Activated CD4-positive, alpha-beta T cell treated with anti-CD3 and anti-CD28 coated beads for 36 hours (primary cell): ENCODE measurements around the gene STMN1. TPM values are rescaled to one million over a fixed set of nuclear protein-coding genes. Genes with fewer than 3 reads are reported as not detected.
A peak's percentile ranks its signal among the peaks of the same experiment; 100 is the strongest.
"Not testable (repeated sequence)": the region's sequence is repeated elsewhere in the genome, so short reads cannot be mapped to it uniquely, and the experiment has no call there.

Source experiments
- ATAC-seq: fragments of 200-7000 bp; cut with Tn5 transposase; one replicate; pipeline ENCODE4 v1.10.0; 2021; ENCODE audit warnings: mild to moderate bottlenecking, moderate library complexity
- CTCF ChIA-PET: fragments of 350-600 bp; sonication (Branson Sonifier 250); formaldehyde crosslinking; loops from one replicate; lab custom pipeline; 2021; ENCODE audit warnings: antibody characterized with exemption; lab: Charles Lee
- POLR2A ChIA-PET: fragments of 350-600 bp; sonication (Branson Sonifier 250); formaldehyde crosslinking; loops from one replicate; lab custom pipeline; 2021; ENCODE audit warnings: antibody characterized with exemption, inconsistent platforms; lab: Charles Lee
- DNase-seq: peaks from one replicate; pipeline ENCODE4 v3.0.0-alpha.2; 2020
- H3K27ac Mint-ChIP-seq: one replicate; pipeline ENCODE4 v1.8.0; 2021; ENCODE audit warnings: mixed read lengths
- H3K27me3 Mint-ChIP-seq: one replicate; pipeline ENCODE4 v1.8.0; 2021; ENCODE audit warnings: mixed read lengths
- H3K36me3 Mint-ChIP-seq: one replicate; pipeline ENCODE4 v1.8.0; 2021; ENCODE audit warnings: low read depth, mixed read lengths
- H3K4me1 Mint-ChIP-seq: one replicate; pipeline ENCODE4 v1.8.0; 2021; ENCODE audit warnings: mixed read lengths
- H3K4me3 Mint-ChIP-seq: one replicate; pipeline ENCODE4 v1.8.0; 2021; ENCODE audit warnings: mild to moderate bottlenecking, moderate library complexity, mixed read lengths
- H3K9me3 Mint-ChIP-seq: one replicate; pipeline ENCODE4 v1.8.0; 2021; ENCODE audit warnings: low read depth, mixed read lengths
- intact Hi-C, 2 experiments: fragments of 100-400 bp; cut with DNase I in 1 of 2; cut with micrococcal nuclease in 1 of 2; formaldehyde crosslinking; loops; one replicate each; pipeline versions ENCODE4 v1.14.2 to v1.15.1; 2022 to 2024; cut with DNase I, micrococcal nuclease
- total RNA-seq, 2 experiments: library from RNA; stranded (reverse); gene quantifications; one replicate each; pipeline ENCODE4 v1.2.3, GENCODE V29; 2021

Gene STMN1
- total RNA-seq, 2 experiments from 2014 or later, result 557 to 771 TPM

- intact Hi-C loops, result no loop called here
- Mint-ChIP-seq H3K27ac (no peak overlapping the region), H3K27me3 (no peaks in the 10 kb centered on the region), H3K9me3 (no peaks in the 10 kb centered on the region), H3K4me1 (no peaks in the 10 kb centered on the region), H3K4me3 (no peak overlapping the region), H3K36me3 (no peaks in the 10 kb centered on the region)
- no peak for ATAC-seq
- POLR2A ChIA-PET, result interaction anchor here (0.7 kb wide), 1 partner anchor 71 kb away, joined by 3 read pairs; no protein-coding TSS in a partner anchor
- CTCF ChIA-PET, result interaction anchor here (0.6 to 1.8 kb wide), 2 partner anchors 21 to 38 kb away, joined by 5 to 7 read pairs; no protein-coding TSS in a partner anchor
- no peak for DNase-seq
These were observed 27.5 kb upstream of the STMN1 start for GRCh38 chr1:25933479-25934365.

- ATAC-seq, H3K9me3 Mint-ChIP-seq, intact Hi-C loops, H3K27ac Mint-ChIP-seq, DNase-seq, POLR2A ChIA-PET, H3K4me1 Mint-ChIP-seq, H3K27me3 Mint-ChIP-seq, H3K4me3 Mint-ChIP-seq, H3K36me3 Mint-ChIP-seq: not testable (repeated sequence)
- CTCF ChIA-PET, result interaction anchor here (0.6 kb wide), 1 partner anchor 20 kb away, joined by 5 read pairs; no protein-coding TSS in a partner anchor
These were observed 26.7 kb upstream of the STMN1 start for GRCh38 chr1:25932811-25933400.

- intact Hi-C loops, result no loop called here
- CTCF ChIA-PET, result no interaction called here
These were observed 26.1 kb upstream of the STMN1 start for GRCh38 chr1:25932321-25932720.

GRCh38 chr1:25929016-25929415 is 22.8 kb upstream of the STMN1 start:
- Mint-ChIP-seq H3K4me1 (no peaks in the 10 kb centered on the region), H3K9me3 (no peaks in the 10 kb centered on the region), H3K27ac (no peak overlapping the region), H3K36me3 (no peaks in the 10 kb centered on the region), H3K4me3 (no peak overlapping the region), H3K27me3 (no peaks in the 10 kb centered on the region)
- CTCF ChIA-PET, result no interaction called here
- ATAC-seq (no peak), DNase-seq (no peak)
- POLR2A ChIA-PET, result no interaction called here
- intact Hi-C loops, result no loop called here

More at GRCh38 chr1:25932321-25932720, 26.1 kb upstream of the STMN1 start:
- H3K27ac Mint-ChIP-seq, result no peak overlapping the region
- H3K36me3 Mint-ChIP-seq, result no peaks in the 10 kb centered on the region
- H3K4me3 Mint-ChIP-seq, result no peak overlapping the region
- no peaks in the 10 kb centered on the region for H3K27me3 Mint-ChIP-seq
- DNase-seq (no peak), ATAC-seq (no peak)
- POLR2A ChIA-PET, result no interaction called here
- no peaks in the 10 kb centered on the region for H3K9me3 Mint-ChIP-seq
- no peaks in the 10 kb centered on the region for H3K4me1 Mint-ChIP-seq

- ATAC-seq (no peak), DNase-seq (no peak)
- Mint-ChIP-seq H3K9me3 (no peaks in the 10 kb centered on the region), H3K36me3 (no peaks in the 10 kb centered on the region), H3K4me3 (no peak overlapping the region), H3K4me1 (peaks cover 11% of the 10 kb centered on the region), H3K27me3 (peaks cover 4% of the 10 kb centered on the region), H3K27ac (no peak overlapping the region)
- intact Hi-C loops, result no loop called here
- POLR2A ChIA-PET, result no interaction called here
- CTCF ChIA-PET, result interaction anchor here (0.6 kb wide), 2 partner anchors 140 to 160 kb away, joined by 3 read pairs; no protein-coding TSS in a partner anchor
These were observed 21.5 kb upstream of the STMN1 start for GRCh38 chr1:25927521-25928265.

GRCh38 chr1:25926731-25927496 is 20.7 kb upstream of the STMN1 start:
- CTCF ChIA-PET, result interaction anchor here (1.0 kb wide), 1 partner anchor 28 kb away, joined by 3 read pairs; no protein-coding TSS in a partner anchor
- Mint-ChIP-seq H3K4me3 (no peak overlapping the region), H3K36me3 (no peaks in the 10 kb centered on the region), H3K4me1 (peaks cover 18% of the 10 kb centered on the region), H3K9me3 (no peaks in the 10 kb centered on the region), H3K27ac (no peak overlapping the region), H3K27me3 (peaks cover 8% of the 10 kb centered on the region)
- DNase-seq (no peak), ATAC-seq (no peak)
- POLR2A ChIA-PET, result no interaction called here
- intact Hi-C loops, result no loop called here

- no peaks in the 10 kb centered on the region for H3K9me3 Mint-ChIP-seq
- no peak overlapping the region for H3K4me3 Mint-ChIP-seq
- ChIA-PET CTCF (interaction anchor here (2.5 kb wide), 1 partner anchor 29 kb away, joined by 10 read pairs; no protein-coding TSS in a partner anchor), POLR2A (no interaction called here)
- DNase-seq (no peak), ATAC-seq (no peak)
- no peaks in the 10 kb centered on the region for H3K36me3 Mint-ChIP-seq
- peaks cover 8% of the 10 kb centered on the region for H3K27me3 Mint-ChIP-seq
- peaks cover 19% of the 10 kb centered on the region for H3K4me1 Mint-ChIP-seq
- intact Hi-C loops, result no loop called here
- H3K27ac Mint-ChIP-seq, result no peak overlapping the region
These were observed 18.2 kb upstream of the STMN1 start for GRCh38 chr1:25924454-25924853.

- ATAC-seq, result peak; percentile 42
- intact Hi-C loops, result loop anchor here in 1 of 2 experiments (1.0 kb wide), 1 partner anchor 17 kb away; the partner anchor contains the start of gene STMN1
These were observed 16.8 kb upstream of the STMN1 start for GRCh38 chr1:25922971-25923552.

GRCh38 chr1:25922056-25922970 is 16.1 kb upstream of the STMN1 start:
- DNase-seq (peak; percentile 65), ATAC-seq (peak; percentile 78)
- Mint-ChIP-seq H3K36me3 (no peaks in the 10 kb centered on the region), H3K9me3 (no peaks in the 10 kb centered on the region), H3K4me3 (peak overlapping the region; percentile 62), H3K4me1 (peaks cover 31% of the 10 kb centered on the region), H3K27me3 (peaks cover 8% of the 10 kb centered on the region), H3K27ac (peak overlapping the region; percentile 56)
- ChIA-PET POLR2A (interaction anchor here (0.6 to 1.5 kb wide), 2 partner anchors 12 to 17 kb away, joined by 3 to 5 read pairs; no protein-coding TSS in a partner anchor), CTCF (interaction anchor here (0.6 to 2.9 kb wide), 8 partner anchors 8 to 1025 kb away, joined by 3 to 7 read pairs (median 4); partner anchors contain the start of gene PAFAH2)
- intact Hi-C loops, result no loop called here

More at GRCh38 chr1:25922971-25923552, 16.8 kb upstream of the STMN1 start:
- Mint-ChIP-seq H3K4me1 (peaks cover 25% of the 10 kb centered on the region), H3K27ac (no peak overlapping the region), H3K9me3 (no peaks in the 10 kb centered on the region), H3K27me3 (peaks cover 8% of the 10 kb centered on the region), H3K36me3 (no peaks in the 10 kb centered on the region), H3K4me3 (peak overlapping the region; percentile 53)
- ChIA-PET POLR2A (interaction anchor here (0.6 to 1.5 kb wide), 2 partner anchors 17 to 76 kb away, joined by 5 to 9 read pairs; no protein-coding TSS in a partner anchor), CTCF (interaction anchor here (0.6 to 2.9 kb wide), 4 partner anchors 15 to 74 kb away, joined by 3 to 7 read pairs (median 4); partner anchors contain the start of gene PAFAH2)
- DNase-seq, result peak; percentile 43
